Gastrocnemius medialis (tissue), 4 donors: ENCODE results near the gene TBCD.

Experiments
- CTCF ChIP-seq, 5 experiments: fragments of 450-650 bp in 3 of 5; fragments of 200-600 bp in 2 of 5; sonication (generic) in 2 of 5; IDR thresholded peaks in 4 of 5; conservative IDR thresholded peaks in 1 of 5; 1 replicate in 4 of 5; 2 replicates in 1 of 5; pipeline ENCODE4 v1.5.1; 2016 to 2019; ENCODE audit warnings: antibody characterized with exemption in 5 of 5, mild to moderate bottlenecking in 3 of 5, moderate library complexity in 3 of 5
- POLR2A ChIP-seq, 2 donors: fragments of 450-650 bp; IDR thresholded peaks; one replicate each; pipeline ENCODE4 v1.6.1; 2017; ENCODE audit warnings: antibody characterized with exemption in 2 of 2, mild to moderate bottlenecking in 2 of 2, moderate library complexity in 2 of 2

GRCh38 chr17:82899941-82900340 is 148.1 kb downstream of the TBCD start:
- TF ChIP-seq CTCF (IDR thresholded peaks at IDR 0.05 in 4 of 5, conservative IDR thresholded peaks at IDR 0.05 in 1 of 5) (no peak), POLR2A (IDR thresholded peaks at IDR 0.05) (no peak)
